GM19372 (cell line): ENCODE measurements around the gene RFX3.

Source experiments
- ATAC-seq: cut with Tn5 transposase; IDR thresholded peaks from one replicate; pipeline ENCODE4 v1.9.1; 2021; ENCODE audit warnings: mild to moderate bottlenecking, low read depth, moderate library complexity; ENCODE audit not compliant: unreplicated experiment

RFX3 gene

GRCh38 chr9:3515405-3515804 lies 10.4 kb downstream of the RFX3 start:
- no peak for ATAC-seq

GRCh38 chr9:3514786-3515185 lies 11.0 kb downstream of the RFX3 start:
- ATAC-seq = no peak

GRCh38 chr9:3513265-3513818 lies 12.5 kb downstream of the RFX3 start:
- ATAC-seq = no peak

GRCh38 chr9:3511551-3511950 lies 14.2 kb downstream of the RFX3 start:
- ATAC-seq = no peak

- no peak for ATAC-seq
These were observed 15.0 kb downstream of the RFX3 start for GRCh38 chr9:3510796-3511195.

GRCh38 chr9:3509926-3510325 lies 15.9 kb downstream of the RFX3 start:
- ATAC-seq = no peak

GRCh38 chr9:3508521-3509291 lies 17.1 kb downstream of the RFX3 start:
- ATAC-seq = peak; percentile 33

GRCh38 chr9:3508078-3508431 lies 17.7 kb downstream of the RFX3 start:
- ATAC-seq = no peak

- peak; percentile 62 for ATAC-seq
These were observed 18.3 kb downstream of the RFX3 start for GRCh38 chr9:3507395-3508077.

- no peak for ATAC-seq
These were observed 19.6 kb downstream of the RFX3 start for GRCh38 chr9:3506164-3506563.

GRCh38 chr9:3502560-3503398 lies 23.0 kb downstream of the RFX3 start:
- no peak for ATAC-seq

GRCh38 chr9:3500044-3500443 lies 25.8 kb downstream of the RFX3 start:
- ATAC-seq = no peak

- ATAC-seq = no peak
These were observed 27.1 kb downstream of the RFX3 start for GRCh38 chr9:3498691-3499090.

GRCh38 chr9:3497857-3498256 lies 27.9 kb downstream of the RFX3 start:
- ATAC-seq = no peak

GRCh38 chr9:3497401-3497800 lies 28.4 kb downstream of the RFX3 start:
- no peak for ATAC-seq

- no peak for ATAC-seq
These were observed 29.9 kb downstream of the RFX3 start for GRCh38 chr9:3495855-3496254.

- no peak for ATAC-seq
These were observed 33.6 kb downstream of the RFX3 start for GRCh38 chr9:3492214-3492613.

- ATAC-seq = no peak
These were observed 34.4 kb downstream of the RFX3 start for GRCh38 chr9:3491450-3491849.

GRCh38 chr9:3490957-3491356 lies 34.8 kb downstream of the RFX3 start:
- ATAC-seq = no peak

- ATAC-seq = no peak
These were observed 43.2 kb downstream of the RFX3 start for GRCh38 chr9:3482578-3482977.

GRCh38 chr9:3480353-3480655 lies 45.5 kb downstream of the RFX3 start:
- no peak for ATAC-seq
